Thyroid gland (tissue), 4 donors: Measurements from ENCODE around the gene SECTM1.

ENCODE experiments used
- CTCF ChIP-seq, 6 experiments: fragments of 200-600 bp in 3 of 6; fragments of 450-650 bp in 3 of 6; sonication (generic) in 3 of 6; IDR thresholded peaks; one replicate each; pipeline ENCODE4 v1.5.1; 2016 to 2019; ENCODE audit warnings: antibody characterized with exemption in 6 of 6, mild to moderate bottlenecking in 2 of 6, inconsistent platforms in 1 of 6, moderate library complexity in 1 of 6
- POLR2A ChIP-seq, 2 donors: fragments of 450-650 bp; IDR thresholded peaks; one replicate each; pipeline ENCODE4 v1.6.1; 2017; ENCODE audit warnings: antibody characterized with exemption in 2 of 2, mild to moderate bottlenecking in 2 of 2, moderate library complexity in 1 of 2

DNA sequence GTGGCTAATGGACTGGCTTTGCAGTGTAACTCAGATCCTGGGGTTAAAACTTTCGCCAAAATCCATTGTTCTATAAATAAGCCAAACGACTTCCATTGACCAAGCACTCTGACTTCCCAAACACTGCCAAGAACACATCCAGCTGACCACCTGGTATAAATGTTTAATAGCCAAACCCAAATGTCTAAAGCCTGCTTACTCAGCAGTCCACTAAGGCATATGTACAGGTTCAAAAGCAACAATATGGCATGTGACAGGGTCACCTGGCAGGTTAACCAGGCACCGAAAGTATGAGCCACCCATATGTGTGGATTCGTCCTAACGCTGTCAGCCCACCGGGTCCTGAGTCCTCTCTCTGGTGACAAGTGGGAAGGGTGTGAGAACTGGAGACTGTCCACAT is 62.2 kb downstream of the SECTM1 start:
- TF ChIP-seq CTCF (IDR thresholded peaks at IDR 0.05), result no peak
- no peak for TF ChIP-seq POLR2A (IDR thresholded peaks at IDR 0.05)
